NCI-H510A treated with DMSO at 0.1 percent for 48 hours (cell line): ENCODE data around the gene ITPR3.

Source experiments
- DNase-seq: peaks from one replicate; lab custom pipeline; 2025; lab: John Stamatoyannopoulos, UW

Gene ITPR3

GRCh38 chr6:33670086-33670660 lies 49.1 kb downstream of the ITPR3 start:
- no peak for DNase-seq

- no peak for DNase-seq
These were observed 50.0 kb downstream of the ITPR3 start for GRCh38 chr6:33670971-33671743.

GRCh38 chr6:33671744-33672072 lies 50.6 kb downstream of the ITPR3 start:
- DNase-seq: no peak

GRCh38 chr6:33672808-33673207 lies 51.7 kb downstream of the ITPR3 start:
- DNase-seq: no peak

- DNase-seq: no peak
These were observed 52.7 kb downstream of the ITPR3 start for GRCh38 chr6:33673851-33674250.

- DNase-seq: no peak
These were observed 54.8 kb downstream of the ITPR3 start for GRCh38 chr6:33675968-33676367.

- DNase-seq: no peak
These were observed 55.5 kb downstream of the ITPR3 start for GRCh38 chr6:33676416-33677142.

- DNase-seq: no peak
These were observed 56.1 kb downstream of the ITPR3 start for GRCh38 chr6:33677143-33677660.

- DNase-seq: no peak
These were observed 56.6 kb downstream of the ITPR3 start for GRCh38 chr6:33677689-33678088.

GRCh38 chr6:33678233-33678931 lies 57.3 kb downstream of the ITPR3 start:
- peak; percentile 49 for DNase-seq

- DNase-seq: no peak
These were observed 57.9 kb downstream of the ITPR3 start for GRCh38 chr6:33678932-33679490.

- DNase-seq: no peak
These were observed 58.6 kb downstream of the ITPR3 start for GRCh38 chr6:33679761-33680160.

- DNase-seq: no peak
These were observed 61.2 kb downstream of the ITPR3 start for GRCh38 chr6:33682341-33682740.

- no peak for DNase-seq
These were observed 62.0 kb downstream of the ITPR3 start for GRCh38 chr6:33683051-33683571.

GRCh38 chr6:33683576-33684427 lies 62.7 kb downstream of the ITPR3 start:
- DNase-seq: no peak

GRCh38 chr6:33684428-33684896 lies 63.3 kb downstream of the ITPR3 start:
- no peak for DNase-seq

GRCh38 chr6:33684983-33685382 lies 63.9 kb downstream of the ITPR3 start:
- no peak for DNase-seq

- DNase-seq: no peak
These were observed 64.5 kb downstream of the ITPR3 start for GRCh38 chr6:33685411-33686224.

- DNase-seq: no peak
These were observed 65.3 kb downstream of the ITPR3 start for GRCh38 chr6:33686225-33686924.
